ENCODE results near the gene OSGIN1. TPM values are rescaled to one million over a fixed set of nuclear protein-coding genes. Genes with fewer than 3 reads are reported as not detected.

The OSGIN1 gene
- total and polyA plus RNA-seq, 7 donors: 3.6 to 9.9 (median 5.4) TPM

DNA sequence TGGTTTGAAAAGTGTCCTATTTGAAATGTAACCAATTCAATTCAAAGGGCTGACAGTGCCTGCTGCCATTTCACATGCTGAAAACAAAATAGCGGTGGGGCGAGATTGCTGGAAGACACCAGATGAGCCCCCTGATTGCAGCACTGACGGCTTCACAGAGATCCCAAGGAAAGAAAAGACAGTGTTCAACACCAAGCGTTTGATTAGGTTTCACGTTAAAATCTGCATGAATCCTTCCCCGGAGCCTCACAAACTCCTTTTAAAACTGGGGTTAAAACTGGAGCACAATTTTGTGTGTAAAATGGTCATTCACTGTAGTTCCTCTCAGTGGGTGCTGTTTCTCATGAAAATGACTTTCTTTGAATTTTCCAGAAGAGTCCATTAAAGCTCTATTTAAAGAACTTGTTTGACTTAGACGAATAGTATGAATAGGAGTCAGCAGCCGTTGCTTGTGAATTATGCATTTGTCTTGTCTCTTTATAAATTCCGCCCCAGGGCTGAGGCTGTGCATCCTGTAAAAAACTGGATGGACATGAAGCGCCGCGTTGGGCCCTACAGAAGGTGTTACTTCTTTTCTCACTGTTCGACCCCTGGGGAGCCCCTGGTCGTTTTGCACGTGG is 45.3 kb upstream of the OSGIN1 start:
- WGBS, 2 donors: 93% methylated on average over 15 of the region's 15 CpGs
- H3K4me3 ChIP-seq: no peak overlapping the region
- H3K4me1 ChIP-seq: peaks cover 0 to 18% (median 15%) of the 10 kb centered on the region in 4 donors
- intact Hi-C loops (cut with DNase I): no loop called here
- peak; percentile 56 for DNase-seq
- peaks cover 17 to 58% (median 33%) of the 10 kb centered on the region in 4 donors for H3K36me3 ChIP-seq
- no peaks in the 10 kb centered on the region for H3K27me3 ChIP-seq
- peak overlapping the region in 1 of 4 donors; percentile 31 for H3K27ac ChIP-seq
- H3K9me3 ChIP-seq: no peaks in the 10 kb centered on the region
- TF ChIP-seq CTCF (IDR thresholded peaks at IDR 0.05): no peak
- TF ChIP-seq POLR2AphosphoS5 (IDR thresholded peaks at IDR 0.05): no peak
- TF ChIP-seq EP300 (IDR thresholded peaks at IDR 0.05): no peak
- TF ChIP-seq POLR2A (IDR thresholded peaks at IDR 0.05): no peak

GRCh38 chr16:83908798-83909197 is 44.2 kb upstream of the OSGIN1 start:
- peak; percentile 38 for DNase-seq
- no peak for TF ChIP-seq POLR2AphosphoS5 (IDR thresholded peaks at IDR 0.05)
- TF ChIP-seq POLR2A (IDR thresholded peaks at IDR 0.05): no peak
- TF ChIP-seq CTCF (IDR thresholded peaks at IDR 0.05): no peak
- no peak for TF ChIP-seq EP300 (IDR thresholded peaks at IDR 0.05)
- WGBS, 2 donors: 90 to 95% methylated on average over 2 of the region's 2 CpGs
- intact Hi-C loops (cut with DNase I): no loop called here
- Histone ChIP-seq H3K36me3 (peaks cover 24 to 68% (median 40%) of the 10 kb centered on the region in 4 donors), H3K27me3 (no peaks in the 10 kb centered on the region), H3K9me3 (no peaks in the 10 kb centered on the region), H3K4me1 (peaks cover 0 to 8% (median 7%) of the 10 kb centered on the region in 4 donors), H3K27ac (no peak overlapping the region), H3K4me3 (no peak overlapping the region)

DNA sequence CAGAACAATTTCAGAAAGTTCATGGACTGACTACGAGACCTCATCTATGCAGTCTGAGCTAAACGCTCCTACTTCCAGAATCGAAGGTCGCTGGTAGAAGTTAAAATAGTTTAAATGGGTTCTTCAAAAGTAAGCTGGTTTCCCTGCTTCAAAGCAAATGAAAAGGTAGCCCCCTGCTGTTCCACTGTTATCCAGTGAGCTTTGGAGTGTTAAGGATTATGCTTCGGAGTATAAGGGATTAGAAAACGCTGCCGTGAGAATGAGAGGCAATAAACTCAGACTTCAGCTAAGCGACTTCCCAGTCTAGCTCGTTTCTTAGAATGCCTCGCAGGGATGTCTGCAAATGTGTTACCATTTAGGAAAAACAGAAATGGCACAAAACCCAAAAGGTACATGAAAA is 41.8 kb upstream of the OSGIN1 start:
- Histone ChIP-seq H3K27ac (no peak overlapping the region), H3K9me3 (no peaks in the 10 kb centered on the region), H3K27me3 (no peaks in the 10 kb centered on the region), H3K4me1 (no peaks in the 10 kb centered on the region), H3K36me3 (peaks cover 34 to 93% (median 58%) of the 10 kb centered on the region in 4 donors), H3K4me3 (no peak overlapping the region)
- TF ChIP-seq POLR2A (IDR thresholded peaks at IDR 0.05) (no peak), CTCF (IDR thresholded peaks at IDR 0.05) (no peak), EP300 (IDR thresholded peaks at IDR 0.05) (no peak), POLR2AphosphoS5 (IDR thresholded peaks at IDR 0.05) (no peak)
- WGBS, 2 donors: 93 to 97% methylated on average over 10 of the region's 10 CpGs
- intact Hi-C loops (cut with DNase I): no loop called here
- DNase-seq: no peak

- peak overlapping the region in 1 of 4 donors; percentile 68 for H3K27ac ChIP-seq
- 86 to 87% methylated on average over 12 of the region's 12 CpGs for whole genome bisulfite sequencing, 2 donors
- peak; percentile 36 for DNase-seq
- H3K27me3 ChIP-seq: no peaks in the 10 kb centered on the region
- TF ChIP-seq CTCF (IDR thresholded peaks at IDR 0.05): no peak
- TF ChIP-seq EP300 (IDR thresholded peaks at IDR 0.05): no peak
- TF ChIP-seq POLR2A (IDR thresholded peaks at IDR 0.05): no peak
- TF ChIP-seq POLR2AphosphoS5 (IDR thresholded peaks at IDR 0.05): no peak
- no peaks in the 10 kb centered on the region for H3K4me1 ChIP-seq
- intact Hi-C loops (cut with DNase I): no loop called here
- H3K9me3 ChIP-seq: no peaks in the 10 kb centered on the region
- H3K36me3 ChIP-seq: peaks cover 40 to 92% (median 61%) of the 10 kb centered on the region in 4 donors
- no peak overlapping the region for H3K4me3 ChIP-seq
These were observed 40.4 kb upstream of the OSGIN1 start for GRCh38 chr16:83912519-83913244.
